ENCODE results near the gene TMEM229B.

- no peak for TF ChIP-seq CTCF (IDR thresholded peaks at IDR 0.05)
- no peak for TF ChIP-seq POLR2AphosphoS5 (IDR thresholded peaks at IDR 0.05)
- no peak for TF ChIP-seq POLR2A (IDR thresholded peaks at IDR 0.05)
- TF ChIP-seq EP300 (IDR thresholded peaks at IDR 0.05) = no peak
Measured at GRCh38 chr14:67429510-67430205, 58.9 kb downstream of the TMEM229B start.

All from suprapubic skin (tissue), 4 donors.